HG03045 (cell line): Measurements from ENCODE around the gene PWWP3B.
"Not testable (repeated sequence)": the region's sequence is repeated elsewhere in the genome, so short reads cannot be mapped to it uniquely, and the experiment has no call there.

Experiments
- ATAC-seq: cut with Tn5 transposase; IDR thresholded peaks from one replicate; pipeline ENCODE4 v1.9.1; 2021; ENCODE audit warnings: mild to moderate bottlenecking, moderate library complexity; ENCODE audit not compliant: unreplicated experiment

Gene PWWP3B

DNA sequence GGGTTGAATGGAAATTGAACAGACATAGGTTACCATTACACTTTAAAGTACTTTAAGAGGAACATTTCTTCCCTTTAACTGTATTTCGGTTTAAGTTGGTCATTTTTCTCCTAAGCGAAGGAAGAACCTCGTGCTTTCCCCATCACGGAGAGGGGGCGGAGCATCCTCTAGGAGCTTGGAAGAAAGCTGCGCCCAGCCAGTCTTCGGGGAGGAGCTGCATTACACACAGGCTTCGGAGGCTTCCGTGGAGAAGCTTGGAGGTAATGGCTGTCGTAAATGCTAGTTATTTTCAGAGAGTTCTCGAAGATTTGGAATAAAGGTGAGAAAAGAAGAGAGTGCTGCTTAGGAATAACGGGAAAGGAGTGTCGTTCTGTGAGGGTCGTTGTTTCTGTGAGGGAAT lies at the start of gene PWWP3B:
PWWP3B (plus strand) TSS at position 199 of the 400 bp plus-strand sequence. CDS start 37,128 bp downstream, outside the sequence.
- no peak for ATAC-seq

DNA sequence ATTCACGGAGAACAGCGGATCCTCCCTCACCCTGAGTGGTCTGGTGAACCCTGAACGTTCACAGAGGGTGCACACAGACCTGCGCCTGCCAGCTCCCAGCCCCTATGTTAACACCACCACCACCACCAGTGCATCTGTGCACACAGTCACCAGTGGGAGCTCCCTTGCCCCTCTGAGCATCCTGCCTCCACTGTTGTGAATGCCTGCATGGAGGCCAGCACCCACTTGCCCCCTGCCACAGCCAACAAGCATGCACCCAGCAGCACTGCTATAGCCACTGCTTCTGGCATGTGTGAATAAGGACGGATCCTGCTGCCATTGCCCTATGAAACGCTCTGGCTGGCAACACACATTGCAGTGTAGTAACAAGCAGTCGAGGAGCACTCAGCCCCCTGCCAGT lies 29.1 kb upstream of the PWWP3B start:
- no peak for ATAC-seq

DNA sequence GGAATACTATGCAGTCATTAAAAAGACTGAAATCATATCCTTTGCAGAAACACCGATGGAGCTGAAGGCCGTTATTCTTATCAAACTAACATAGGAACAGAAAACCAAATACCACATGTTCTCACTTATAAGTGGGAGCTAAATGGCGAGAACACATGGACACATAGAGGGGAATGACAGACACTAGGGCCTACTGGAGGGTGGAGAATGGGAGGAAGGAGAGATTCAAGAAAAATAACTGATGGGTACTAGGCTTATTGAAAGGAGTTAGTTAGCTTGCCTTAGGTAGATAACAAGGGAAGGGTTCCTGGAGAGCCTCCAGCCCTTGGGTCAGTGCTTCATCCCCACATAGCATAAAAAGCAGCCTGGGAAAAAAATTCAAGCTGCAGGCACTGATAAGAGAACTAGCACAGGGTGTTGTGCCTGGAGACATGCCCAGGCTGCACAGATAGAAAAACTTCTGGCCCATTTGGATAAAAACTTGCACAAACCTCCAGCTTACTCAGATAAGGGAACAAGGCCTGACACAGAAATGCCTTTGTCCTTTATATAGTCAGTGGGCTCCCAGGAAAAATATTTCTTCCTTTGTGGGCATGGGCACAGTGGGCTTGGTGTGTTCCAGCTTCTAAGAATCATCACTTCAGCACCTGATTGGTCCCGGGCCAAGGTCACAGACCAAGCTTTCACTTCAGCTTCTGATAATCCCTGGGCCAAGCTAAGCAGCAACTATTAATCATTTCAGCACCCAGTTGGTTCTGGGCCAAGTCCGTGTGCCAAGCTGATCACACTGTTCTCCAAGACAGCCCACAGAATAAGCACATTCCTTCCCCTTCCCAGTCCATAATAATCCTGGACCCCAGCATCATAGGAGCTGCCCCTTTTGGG lies 23.1 kb upstream of the PWWP3B start:
- no peak for ATAC-seq

DNA sequence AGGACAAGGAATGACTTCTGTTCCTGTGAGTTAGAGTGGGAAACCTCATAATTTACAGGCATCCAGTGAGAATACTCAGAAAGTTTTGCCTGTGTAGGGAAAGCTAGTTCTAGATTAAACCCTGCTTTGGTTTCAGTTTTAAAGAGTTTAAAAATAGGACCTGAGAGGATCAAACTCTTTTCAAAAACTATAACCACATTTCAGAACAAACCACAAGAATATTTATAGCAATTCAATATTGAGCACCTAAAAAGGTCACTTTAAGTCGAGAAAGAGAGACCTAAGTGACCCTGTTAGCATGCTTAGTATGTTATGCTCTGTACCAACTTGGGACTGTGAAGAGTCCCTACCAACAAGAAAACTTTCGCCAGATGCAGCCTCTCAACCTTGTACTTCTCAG lies 17.4 kb upstream of the PWWP3B start:
- ATAC-seq, result no peak

DNA sequence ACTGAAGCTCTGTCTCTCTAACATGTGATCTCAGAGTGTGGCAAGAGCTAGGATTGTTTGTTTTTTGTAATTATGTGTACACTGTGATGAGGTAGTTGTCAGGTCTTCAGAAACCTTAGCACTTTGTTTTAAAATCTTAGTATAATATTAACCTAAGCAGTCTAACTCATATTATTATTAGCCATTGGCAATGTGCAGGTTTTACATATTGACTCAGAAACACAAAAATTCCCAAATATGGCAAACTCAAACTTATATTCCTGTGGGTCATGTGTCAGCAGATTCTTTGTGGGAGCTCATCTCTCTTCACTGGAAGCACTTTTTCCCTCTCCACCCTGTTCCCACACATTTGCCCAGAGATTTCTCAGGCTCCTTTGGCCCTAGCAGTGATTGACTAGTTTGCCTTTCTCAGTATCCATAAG lies 8.2 kb upstream of the PWWP3B start:
- no peak for ATAC-seq

DNA sequence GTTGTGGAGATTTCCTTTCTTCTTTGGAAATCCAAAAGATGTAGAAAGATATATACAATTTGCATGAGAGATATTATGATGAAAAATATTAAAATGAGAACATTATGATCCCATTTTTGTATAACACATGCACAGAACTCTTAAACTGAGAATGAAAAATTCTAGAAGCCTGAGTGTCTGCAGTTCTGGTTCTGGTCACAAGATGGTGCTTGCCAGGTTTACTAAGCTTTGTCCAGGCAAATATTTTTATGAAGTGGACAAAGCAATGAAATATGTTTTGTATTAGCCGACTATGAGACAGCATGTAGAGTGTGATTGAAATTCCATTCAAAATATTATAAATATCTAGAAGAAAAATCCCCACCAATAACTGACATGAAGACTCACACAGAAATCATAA lies 2.2 kb downstream of the PWWP3B start:
- ATAC-seq, result no peak

DNA sequence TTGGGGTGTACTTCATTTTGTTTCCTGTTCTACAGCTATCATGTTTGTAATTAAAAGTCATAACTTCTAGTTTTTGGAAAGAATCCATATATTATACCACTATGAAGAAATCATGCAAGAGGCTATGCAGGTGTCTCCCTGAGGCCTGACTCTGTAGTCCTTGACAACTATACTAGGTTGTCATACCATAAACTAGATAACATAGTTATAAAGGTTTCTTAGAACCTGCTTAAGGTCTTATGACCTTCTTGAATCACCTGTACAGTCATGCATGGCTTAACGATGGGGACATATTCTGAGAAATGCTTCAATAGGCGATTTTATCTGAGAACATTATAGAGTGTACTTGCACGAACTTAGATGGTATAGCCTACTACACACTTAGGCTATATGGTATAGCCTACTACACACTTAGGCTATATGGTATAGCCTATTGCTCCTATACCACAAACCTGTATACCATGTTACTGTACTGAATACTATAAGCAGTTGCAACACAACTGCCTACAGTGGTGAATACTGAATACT lies 3.3 kb downstream of the PWWP3B start:
- no peak for ATAC-seq

DNA sequence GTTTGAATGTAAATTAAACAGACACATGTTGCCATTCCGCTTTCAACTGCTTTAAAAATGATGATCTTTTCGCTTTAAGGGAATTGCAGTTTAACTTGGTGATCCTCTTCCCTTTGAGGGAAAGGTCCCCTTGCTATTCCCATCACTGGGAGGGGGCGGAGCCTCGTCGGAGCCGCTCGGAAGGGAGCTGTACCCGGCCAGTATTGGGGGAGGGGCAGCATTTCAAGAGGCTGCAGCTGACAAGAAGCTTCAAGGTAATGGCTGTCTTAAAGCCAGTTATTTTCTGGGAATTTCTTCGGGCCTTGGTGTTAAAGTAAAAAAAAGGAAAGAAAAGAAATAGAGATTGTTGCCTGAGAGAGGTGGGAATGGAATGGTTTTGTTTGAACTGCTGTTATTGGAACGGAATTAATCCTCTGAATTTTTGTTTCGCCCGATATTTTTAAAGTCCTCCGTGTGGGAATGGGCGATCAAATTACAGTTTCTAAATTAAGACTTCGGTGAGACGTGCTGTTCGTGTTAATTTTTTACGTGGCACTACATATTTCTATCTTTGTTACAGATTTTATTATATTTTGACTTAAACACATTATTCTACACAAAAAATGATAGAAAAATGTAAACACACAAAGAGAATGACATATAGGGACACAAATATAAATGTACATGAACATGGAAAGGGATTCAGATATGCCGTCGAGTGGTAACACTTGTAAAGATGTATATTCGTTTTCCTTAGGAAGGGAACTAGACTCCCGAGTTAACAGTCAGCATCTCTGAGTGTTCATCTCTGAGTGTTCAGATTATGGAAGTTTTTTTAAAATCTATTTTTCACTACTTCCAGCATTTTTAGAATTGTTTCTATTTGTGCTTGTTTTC lies 9.2 kb downstream of the PWWP3B start:
- ATAC-seq, result no peak

DNA sequence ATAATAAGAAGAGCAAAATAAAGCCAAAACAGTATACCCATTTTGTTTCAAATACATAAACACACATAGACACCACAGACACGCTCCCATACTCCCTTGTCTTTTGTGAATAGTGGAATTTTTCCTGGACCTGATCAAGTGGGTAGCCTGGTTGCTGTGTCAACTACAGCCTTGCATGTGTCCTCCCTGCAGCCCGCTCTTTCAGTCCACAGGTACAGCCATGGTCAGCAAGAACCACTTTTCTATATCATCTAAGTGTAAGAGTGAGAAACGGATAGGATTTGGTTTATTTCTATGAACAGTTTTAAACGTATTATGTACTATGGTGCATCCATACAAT lies 9.8 kb downstream of the PWWP3B start:
- no peak for ATAC-seq

DNA sequence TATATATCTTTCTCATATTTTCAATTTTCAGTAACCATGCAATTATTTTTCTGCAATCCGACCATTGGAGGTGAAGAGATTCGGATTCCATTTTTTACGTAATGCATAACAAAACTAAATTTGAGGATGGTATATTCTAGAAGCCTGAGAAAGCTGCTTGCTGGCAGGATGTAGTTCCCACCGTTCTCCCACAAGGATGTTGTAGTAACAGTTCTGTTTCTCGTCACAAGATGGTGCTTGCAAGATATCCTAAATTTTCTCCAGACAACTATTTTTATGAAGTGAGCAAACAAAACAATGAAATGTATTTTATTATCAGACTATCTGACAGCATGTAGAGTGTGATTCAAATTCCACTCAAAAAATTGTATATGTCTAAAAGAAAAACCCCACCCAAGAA lies 10.7 kb downstream of the PWWP3B start:
- ATAC-seq, result no peak

DNA sequence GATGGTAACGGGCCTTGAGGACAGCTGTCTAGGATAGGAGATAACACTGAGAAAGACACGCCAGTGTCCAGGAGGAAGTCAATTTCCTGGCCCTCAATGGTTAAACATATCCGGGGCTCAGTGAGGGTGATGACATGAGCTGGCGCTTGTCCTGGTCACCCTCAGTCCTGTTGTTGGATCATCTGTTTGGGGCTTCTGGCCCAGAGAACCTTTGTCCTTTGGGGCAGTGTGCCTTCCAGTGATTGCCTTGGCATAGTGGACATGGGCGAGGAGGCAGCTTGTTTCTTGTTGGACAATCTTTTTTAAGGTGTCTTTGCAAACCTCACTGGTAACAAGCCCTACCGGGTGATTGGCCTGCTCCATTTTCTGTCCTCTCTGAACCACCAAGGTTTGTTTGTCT lies 15.6 kb downstream of the PWWP3B start:
- ATAC-seq, result not testable (repeated sequence)

DNA sequence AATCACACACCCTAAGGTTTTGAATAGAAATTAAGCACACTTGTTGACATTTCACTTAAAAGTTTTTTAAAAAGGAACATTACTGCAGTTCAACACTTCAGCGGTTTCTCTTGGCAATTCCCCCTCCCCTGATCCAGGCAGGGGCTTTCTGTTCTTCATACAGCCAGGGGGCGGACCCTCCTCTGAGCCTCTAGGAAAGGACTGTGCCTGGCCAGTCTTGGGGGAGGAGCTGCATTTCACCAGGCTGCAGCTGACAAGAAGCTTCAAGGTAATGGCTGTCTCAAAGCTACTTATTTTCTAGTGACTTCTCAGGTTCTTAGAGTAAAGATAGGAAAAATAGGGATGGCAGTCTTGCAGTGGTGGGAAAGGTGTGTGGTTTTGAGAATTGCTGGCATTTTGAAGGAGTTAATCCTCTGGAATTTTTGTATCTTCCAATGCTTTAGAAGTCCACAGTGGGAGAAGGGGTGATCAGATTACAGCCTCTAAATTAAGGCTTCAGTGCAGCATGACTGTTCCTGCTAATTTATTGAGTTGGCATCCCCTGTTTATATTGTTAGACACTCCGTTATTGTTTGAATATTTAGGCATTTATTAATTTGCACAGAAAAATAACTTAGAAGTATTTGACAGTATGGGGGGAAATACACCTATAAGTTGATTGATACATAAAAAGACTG lies 33.5 kb downstream of the PWWP3B start:
- no peak for ATAC-seq

DNA sequence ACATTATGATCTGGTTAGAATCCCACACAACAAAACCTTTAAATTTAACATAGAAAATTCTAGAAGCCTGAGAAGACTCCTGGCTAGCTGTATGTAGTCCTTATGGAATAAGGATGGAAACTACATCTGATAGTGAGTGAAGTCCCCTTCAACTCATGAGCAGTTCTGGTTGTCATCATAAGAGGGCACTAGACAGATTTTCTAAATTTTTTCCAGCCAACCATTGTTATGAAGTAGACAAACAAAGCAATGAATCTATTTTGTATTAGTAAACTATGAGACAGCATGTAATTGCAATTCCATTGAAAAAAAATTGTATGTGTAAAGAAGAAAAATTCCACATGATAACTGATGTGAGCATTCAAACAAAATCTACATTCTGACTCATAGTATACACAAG lies 35.2 kb downstream of the PWWP3B start:
- no peak for ATAC-seq

DNA sequence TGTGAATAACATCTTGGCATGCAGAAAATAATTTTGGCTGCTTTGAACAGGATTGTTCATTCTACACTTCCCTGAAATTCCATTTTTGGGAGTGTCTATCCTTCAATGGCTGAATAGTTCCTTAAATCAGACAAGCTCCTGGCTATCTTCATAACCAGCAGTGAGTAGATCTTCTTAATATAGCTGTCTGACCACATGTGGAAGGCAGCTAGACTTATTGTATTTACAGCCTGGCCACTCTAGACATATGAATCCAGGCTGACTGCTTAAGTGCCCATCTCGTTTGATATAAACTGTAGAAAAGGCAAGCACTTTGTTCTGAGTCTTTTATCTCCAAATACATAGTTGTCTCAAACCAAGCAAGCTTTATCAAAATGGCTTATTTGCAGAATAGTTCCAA lies 40.0 kb downstream of the PWWP3B start:
- ATAC-seq, result no peak
